ENCODE results near the gene MST1.
A peak's percentile ranks its signal among the peaks of the same experiment; 100 is the strongest.

MST1 gene

DNA sequence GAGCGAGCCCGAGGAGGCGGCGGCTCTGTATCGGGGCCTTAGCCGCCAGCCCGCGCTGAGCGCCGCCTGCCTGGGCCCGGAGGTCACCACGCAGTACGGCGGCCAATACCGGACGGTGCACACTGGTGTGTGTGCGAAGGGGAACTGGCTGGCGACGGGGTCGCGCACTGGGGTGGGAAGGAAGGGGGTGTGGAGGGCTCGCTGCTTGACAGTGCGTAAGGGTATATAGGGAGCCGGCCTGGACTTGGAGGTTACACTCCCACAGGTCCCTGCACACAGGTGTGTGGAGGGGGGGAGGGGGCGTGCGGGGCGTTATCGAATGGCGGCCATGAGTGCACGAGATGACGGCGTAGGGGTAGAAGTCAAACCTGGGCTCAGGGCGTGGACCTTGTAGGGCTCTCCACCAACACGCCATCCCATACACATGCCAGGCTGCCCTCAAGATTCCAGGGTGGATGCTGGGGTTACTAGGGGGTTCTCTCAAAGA, 14.7 kb downstream of the MST1 start:
- DNase-seq (ENCODE audit: low read depth): no peak

- peak; percentile 97 for DNase-seq (ENCODE audit: low read depth)
These were observed 15.4 kb downstream of the MST1 start, which contains the start of gene APEH for GRCh38 chr3:49673715-49674496. Gene APEH, plus strand, starts transcription at chr3:49674351. Its CDS starts 51 bp downstream, at chr3:49674402.

- DNase-seq (ENCODE audit: low read depth): peak; percentile 23
These were observed 16.1 kb downstream of the MST1 start for GRCh38 chr3:49673121-49673714.

GRCh38 chr3:49671291-49672288, 17.7 kb downstream of the MST1 start:
- peak; percentile 69 for DNase-seq (ENCODE audit: low read depth)

DNA sequence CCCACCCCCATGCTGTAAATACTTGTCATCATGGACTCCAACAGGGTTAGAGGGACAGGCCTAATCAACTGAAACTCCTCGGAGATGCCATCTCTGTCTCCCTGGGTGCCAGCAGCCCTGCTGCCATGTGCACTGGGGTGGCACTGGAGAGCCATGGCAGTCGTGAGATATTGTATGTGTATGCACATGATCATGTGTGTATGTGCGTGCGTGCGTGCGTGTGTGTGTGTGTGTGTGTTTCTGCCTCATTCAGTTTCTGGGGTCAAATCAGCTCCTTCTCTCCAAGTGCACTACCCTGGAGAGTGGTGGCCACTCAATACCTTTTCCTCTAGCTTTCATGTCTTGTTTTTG, 18.4 kb downstream of the MST1 start:
- DNase-seq (ENCODE audit: low read depth): no peak

DNA sequence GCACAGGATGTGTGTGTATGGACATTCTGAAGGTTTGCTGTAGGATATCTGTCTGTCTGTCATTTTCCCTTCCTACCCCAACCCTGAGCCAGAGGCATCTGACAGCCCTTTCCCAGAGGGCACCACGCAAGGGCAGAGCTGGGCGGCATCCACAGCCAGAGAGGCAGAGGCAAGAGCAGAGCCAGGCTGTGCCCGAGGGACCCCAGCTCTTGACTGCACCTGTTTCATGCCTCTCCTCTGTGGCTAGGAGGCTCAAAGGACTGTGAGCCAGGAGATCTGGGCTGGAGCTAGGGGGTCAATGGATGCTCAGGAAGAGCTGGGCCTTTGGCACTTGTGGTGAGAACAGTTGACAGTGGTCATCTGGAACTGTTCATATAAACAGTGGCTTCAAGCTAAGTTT, 19.9 kb downstream of the MST1 start:
- DNase-seq (ENCODE audit: low read depth): no peak

DNA sequence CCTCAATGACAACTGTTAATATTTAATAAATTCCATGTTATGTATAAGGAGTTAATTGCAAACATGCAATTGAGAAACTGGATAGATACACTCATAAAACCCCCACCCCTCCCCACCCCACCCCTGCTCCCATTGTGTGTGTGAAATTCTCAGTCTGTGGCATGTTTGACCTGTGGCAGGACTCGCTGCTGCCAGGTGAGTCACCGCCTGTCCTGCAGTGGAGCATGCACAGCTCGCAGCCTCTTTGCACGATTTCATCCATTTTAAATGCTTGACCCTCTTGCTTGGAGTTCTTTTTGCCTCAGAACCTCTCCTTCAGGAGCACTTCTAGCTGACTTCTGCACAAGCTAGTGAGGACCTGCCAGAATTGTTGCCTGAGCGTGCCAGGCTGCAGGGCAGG, 20.4 kb downstream of the MST1 start:
- no peak for DNase-seq (ENCODE audit: low read depth)

- DNase-seq (ENCODE audit: low read depth): no peak
These were observed 20.9 kb downstream of the MST1 start for GRCh38 chr3:49668414-49668797.

DNA sequence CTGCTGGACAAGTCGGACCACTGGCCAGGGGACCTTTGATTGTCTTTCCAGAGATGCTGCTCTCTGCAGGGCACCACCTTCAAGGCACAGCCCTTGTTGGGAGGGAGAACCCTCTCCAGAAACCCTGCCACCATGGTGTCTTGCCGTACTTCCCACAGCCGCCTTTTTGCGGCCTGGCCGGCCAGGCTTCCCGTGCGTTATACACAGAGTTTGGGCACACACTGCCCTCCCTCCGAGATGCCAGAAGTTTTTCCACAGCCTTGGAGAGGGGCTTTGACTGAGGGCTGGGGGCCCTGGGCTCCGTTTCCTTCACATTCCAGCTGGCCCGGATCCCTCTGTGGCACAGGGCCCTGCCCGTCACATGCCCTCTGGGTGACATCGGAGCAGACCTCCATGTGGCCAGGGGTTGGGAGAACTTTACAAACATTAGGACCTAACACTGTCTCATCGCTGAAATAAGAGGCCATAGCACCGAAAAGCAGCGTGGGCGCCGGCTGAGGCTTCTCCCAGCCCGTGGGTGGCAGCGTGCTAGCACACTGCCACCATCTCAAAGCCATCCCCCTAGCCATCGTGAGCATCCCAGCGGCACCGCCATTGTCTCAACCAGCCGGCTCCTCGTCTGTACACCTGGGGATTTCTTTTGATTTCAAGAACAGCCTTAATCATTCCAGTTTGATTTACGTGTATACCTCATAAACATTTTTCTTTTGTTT, 21.4 kb downstream of the MST1 start:
- DNase-seq (ENCODE audit: low read depth): no peak

DNA sequence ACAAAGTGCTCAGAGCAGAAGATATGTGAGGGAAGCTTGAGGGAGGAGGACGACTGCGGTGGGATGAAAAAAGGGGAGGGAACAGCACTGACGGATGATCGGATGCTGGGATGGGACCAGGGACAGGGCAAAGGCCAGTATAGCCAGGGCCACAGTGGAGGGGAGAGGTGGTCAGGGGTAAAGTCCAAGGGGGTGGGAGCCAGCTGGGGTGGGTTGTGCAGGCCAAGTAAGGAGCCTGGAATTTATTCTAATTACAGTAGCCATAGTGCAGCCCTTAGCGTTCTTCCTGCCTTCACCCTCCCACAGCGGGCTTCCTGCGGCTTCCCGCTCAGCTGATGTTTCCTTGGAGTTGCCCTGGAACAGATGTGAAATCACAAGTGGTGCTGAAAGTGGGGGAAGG, 22.7 kb downstream of the MST1 start:
- DNase-seq (ENCODE audit: low read depth): no peak

DNA sequence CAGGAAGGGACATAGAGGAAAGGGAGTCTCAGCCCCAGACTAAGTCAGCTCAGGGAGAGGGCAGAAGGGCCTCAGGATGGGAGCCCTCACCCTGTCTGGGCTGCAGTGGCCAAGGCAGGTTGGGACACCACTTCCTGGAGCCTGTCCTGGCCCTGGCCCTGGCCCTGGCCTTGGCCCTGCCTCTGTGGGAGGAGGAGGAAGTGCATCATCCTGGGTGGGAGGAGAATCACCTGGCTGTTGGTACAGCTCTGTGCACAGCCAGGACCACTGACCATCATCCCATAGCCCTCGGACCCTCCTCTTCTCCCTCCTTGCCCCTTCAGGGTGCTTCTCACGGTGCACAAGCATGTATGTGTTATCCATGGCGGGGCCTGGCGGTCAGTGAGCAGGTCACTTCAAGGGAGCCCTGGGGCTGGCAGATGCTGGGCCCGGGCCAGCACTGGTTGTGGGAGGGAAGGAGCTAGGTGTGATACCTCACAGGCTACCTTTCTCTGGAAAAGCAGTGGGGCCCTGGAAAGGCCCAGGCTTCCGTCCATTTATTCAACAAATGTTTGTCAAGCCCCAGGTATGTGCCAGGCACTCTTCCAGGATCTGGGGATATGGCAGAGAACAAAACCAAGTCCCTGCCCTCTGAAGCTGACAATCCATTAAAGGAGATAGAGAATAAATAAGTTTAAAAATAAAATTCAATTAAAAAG, 23.3 kb downstream of the MST1 start:
- DNase-seq (ENCODE audit: low read depth): no peak

DNA sequence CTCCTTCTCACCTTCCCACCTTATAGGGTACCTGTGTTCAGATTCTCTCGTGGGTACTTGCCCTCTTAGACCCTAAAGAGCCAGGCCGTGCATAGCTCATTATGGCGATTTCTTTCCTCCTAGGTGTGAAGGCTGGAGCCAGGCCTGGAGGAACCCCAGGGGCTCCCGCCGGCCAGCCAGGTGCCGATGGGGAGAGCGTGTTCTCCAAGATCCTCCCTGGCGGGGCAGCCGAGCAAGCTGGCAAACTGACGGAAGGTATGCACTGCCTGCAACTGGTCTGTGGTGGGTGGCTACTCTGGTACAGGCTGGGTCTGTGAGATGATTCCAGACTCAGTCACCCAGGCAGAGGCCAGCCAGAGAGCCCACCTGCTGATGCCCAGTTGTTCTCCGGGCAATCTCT, 25.0 kb downstream of the MST1 start:
- no peak for DNase-seq (ENCODE audit: low read depth)

GRCh38 chr3:49663831-49664230, 25.4 kb downstream of the MST1 start:
- no peak for DNase-seq (ENCODE audit: low read depth)

- DNase-seq (ENCODE audit: low read depth): no peak
These were observed 26.4 kb downstream of the MST1 start for GRCh38 chr3:49662720-49663413.

DNA sequence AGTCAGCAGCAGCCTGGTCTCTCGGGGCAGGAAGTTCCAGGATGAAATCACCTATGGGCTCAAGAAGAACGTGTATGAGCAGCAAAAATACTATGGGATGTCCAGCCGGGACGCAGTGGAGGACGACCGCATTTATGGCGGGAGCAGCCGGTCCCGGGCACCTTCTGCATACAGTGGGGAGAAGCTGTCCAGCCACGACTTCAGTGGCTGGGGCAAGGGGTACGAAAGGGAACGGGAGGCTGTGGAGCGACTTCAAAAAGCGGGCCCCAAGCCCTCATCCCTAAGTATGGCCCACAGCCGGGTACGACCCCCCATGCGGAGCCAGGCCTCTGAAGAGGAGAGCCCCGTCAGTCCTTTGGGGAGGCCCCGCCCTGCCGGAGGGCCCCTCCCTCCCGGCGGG, 27.3 kb downstream of the MST1 start:
- DNase-seq (ENCODE audit: low read depth): no peak

DNA sequence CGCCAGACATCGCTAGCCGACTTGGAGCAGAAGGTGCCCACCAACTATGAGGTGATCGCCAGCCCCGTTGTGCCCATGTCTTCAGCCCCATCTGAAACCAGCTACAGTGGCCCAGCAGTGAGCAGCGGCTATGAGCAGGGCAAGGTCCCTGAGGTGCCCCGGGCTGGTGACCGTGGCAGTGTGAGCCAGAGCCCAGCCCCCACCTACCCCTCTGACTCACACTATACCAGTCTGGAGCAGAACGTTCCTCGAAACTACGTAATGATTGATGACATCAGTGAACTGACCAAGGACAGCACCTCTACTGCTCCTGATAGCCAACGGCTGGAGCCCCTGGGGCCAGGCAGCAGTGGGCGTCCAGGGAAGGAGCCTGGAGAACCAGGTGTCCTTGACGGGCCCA, 28.0 kb downstream of the MST1 start:
- no peak for DNase-seq (ENCODE audit: low read depth)

- DNase-seq (ENCODE audit: low read depth): no peak
These were observed 29.5 kb downstream of the MST1 start for GRCh38 chr3:49659756-49660155.

DNA sequence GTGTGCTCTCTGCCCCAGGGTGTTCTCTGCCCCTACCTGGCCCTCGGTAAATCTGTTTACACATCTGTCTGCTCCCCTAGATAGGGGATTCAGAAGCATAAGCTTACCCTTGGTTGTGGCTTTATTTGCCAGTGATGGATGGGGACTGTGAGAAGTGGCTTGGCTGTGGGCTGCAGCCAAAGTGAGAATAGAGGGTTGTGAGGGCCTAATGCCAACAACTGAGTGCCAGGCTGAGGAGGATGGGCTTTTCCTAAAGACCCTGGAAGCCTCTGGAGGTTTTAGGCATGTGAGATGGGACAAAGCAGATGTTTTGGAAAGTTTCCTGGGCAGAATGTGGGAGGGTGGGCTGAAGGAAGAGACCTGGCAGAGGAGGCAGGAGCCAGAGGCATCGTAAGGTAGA, 30.6 kb downstream of the MST1 start:
- DNase-seq (ENCODE audit: low read depth): no peak

GRCh38 chr3:49657208-49657915, 31.9 kb downstream of the MST1 start:
- no peak for DNase-seq (ENCODE audit: low read depth)

DNA sequence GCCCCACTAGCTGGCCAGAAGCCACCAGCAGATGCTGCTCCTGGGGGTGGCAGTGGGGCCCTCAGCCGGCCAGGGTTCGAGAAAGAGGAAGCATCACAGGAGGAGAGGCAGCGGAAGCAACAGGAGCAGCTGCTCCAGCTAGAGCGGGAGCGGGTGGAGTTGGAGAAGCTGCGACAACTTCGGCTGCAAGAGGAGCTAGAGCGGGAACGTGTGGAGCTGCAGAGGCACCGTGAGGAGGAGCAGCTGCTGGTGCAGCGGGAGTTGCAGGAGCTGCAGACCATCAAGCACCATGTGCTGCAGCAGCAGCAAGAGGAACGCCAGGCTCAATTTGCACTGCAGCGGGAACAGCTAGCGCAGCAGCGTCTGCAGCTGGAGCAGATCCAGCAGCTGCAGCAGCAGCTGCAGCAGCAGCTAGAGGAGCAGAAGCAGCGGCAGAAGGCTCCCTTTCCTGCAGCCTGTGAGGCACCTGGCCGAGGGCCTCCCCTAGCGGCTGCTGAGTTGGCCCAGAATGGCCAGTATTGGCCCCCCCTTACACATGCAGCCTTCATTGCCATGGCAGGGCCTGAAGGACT, 32.6 kb downstream of the MST1 start:
- no peak for DNase-seq (ENCODE audit: low read depth)

Measured in activated T-cell treated with anti-CD3 and anti-CD28 coated beads for 24 hours (primary cell).